ENCODE results near the gene FTO.

- TF ChIP-seq CTCF (IDR thresholded peaks at IDR 0.05; ENCODE audit: low read length) (peak; percentile 54), EZH2 (optimal IDR thresholded peaks at IDR 0.05; ENCODE audit: low read depth, low read length) (no peak), EZH2phosphoT487 (IDR thresholded peaks at IDR 0.05; ENCODE audit: low read length) (no peak)
These were observed 39.2 kb downstream of the FTO start for GRCh38 chr16:53743149-53743566.
